OCI-LY1 (cell line): Measurements from ENCODE around the gene NOSTRIN.

ENCODE experiments used
- CTCF ChIP-seq: fragments of 200-600 bp; sonication (generic), shearing (Covaris generic); IDR thresholded peaks from 2 replicates; pipeline ENCODE4 v1.5.1; 2017; ENCODE audit warnings: mild to moderate bottlenecking, antibody characterized with exemption, low read length, moderate library complexity, mixed read lengths
- EZH2 ChIP-seq: fragments of 200-600 bp; sonication (generic), shearing (Covaris generic); IDR thresholded peaks from 2 replicates; pipeline ENCODE4 v1.8.0; 2017; ENCODE audit warnings: borderline replicate concordance, mixed run types, mild to moderate bottlenecking, antibody characterized with exemption, low read length, moderate library complexity, mixed read lengths

- TF ChIP-seq CTCF (no peak), EZH2 (no peak)
Measured at GRCh38 chr2:168782271-168782670, 20.2 kb upstream of the NOSTRIN start.
